Gastrocnemius medialis (tissue), 4 donors: ENCODE results near the gene NARF.

Source experiments
- POLR2A ChIP-seq, 2 donors: fragments of 450-650 bp; IDR thresholded peaks; one replicate each; pipeline ENCODE4 v1.6.1; 2017; ENCODE audit warnings: antibody characterized with exemption in 2 of 2, mild to moderate bottlenecking in 2 of 2, moderate library complexity in 2 of 2
- TF ChIP-seq, protein P1 (sequence below), 5 experiments: fragments of 450-650 bp in 3 of 5; fragments of 200-600 bp in 2 of 5; sonication (generic) in 2 of 5; IDR thresholded peaks in 4 of 5; conservative IDR thresholded peaks in 1 of 5; 1 replicate in 4 of 5; 2 replicates in 1 of 5; pipeline ENCODE4 v1.5.1; 2016 to 2019; ENCODE audit warnings: antibody characterized with exemption in 5 of 5, mild to moderate bottlenecking in 3 of 5, moderate library complexity in 3 of 5

- TF ChIP-seq, protein P1, sequence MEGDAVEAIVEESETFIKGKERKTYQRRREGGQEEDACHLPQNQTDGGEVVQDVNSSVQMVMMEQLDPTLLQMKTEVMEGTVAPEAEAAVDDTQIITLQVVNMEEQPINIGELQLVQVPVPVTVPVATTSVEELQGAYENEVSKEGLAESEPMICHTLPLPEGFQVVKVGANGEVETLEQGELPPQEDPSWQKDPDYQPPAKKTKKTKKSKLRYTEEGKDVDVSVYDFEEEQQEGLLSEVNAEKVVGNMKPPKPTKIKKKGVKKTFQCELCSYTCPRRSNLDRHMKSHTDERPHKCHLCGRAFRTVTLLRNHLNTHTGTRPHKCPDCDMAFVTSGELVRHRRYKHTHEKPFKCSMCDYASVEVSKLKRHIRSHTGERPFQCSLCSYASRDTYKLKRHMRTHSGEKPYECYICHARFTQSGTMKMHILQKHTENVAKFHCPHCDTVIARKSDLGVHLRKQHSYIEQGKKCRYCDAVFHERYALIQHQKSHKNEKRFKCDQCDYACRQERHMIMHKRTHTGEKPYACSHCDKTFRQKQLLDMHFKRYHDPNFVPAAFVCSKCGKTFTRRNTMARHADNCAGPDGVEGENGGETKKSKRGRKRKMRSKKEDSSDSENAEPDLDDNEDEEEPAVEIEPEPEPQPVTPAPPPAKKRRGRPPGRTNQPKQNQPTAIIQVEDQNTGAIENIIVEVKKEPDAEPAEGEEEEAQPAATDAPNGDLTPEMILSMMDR (IDR thresholded peaks at IDR 0.05 in 4 of 5, conservative IDR thresholded peaks at IDR 0.05 in 1 of 5): no peak
- TF ChIP-seq POLR2A (IDR thresholded peaks at IDR 0.05): no peak
These were observed 13.5 kb upstream of the NARF start for GRCh38 chr17:82444941-82445521.
